Amygdala (tissue), 56 donors: Measurements from ENCODE around the gene MOSMO.
"Not testable (repeated sequence)": the region's sequence is repeated elsewhere in the genome, so short reads cannot be mapped to it uniquely, and the experiment has no call there.

Experiments
- DNase-seq, 56 donors: peaks; one replicate each; lab custom pipeline; 2025; lab: John Stamatoyannopoulos, UW

Gene MOSMO

GRCh38 chr16:22088642-22089041, 80.7 kb downstream of the MOSMO start:
- no peak for DNase-seq

DNA sequence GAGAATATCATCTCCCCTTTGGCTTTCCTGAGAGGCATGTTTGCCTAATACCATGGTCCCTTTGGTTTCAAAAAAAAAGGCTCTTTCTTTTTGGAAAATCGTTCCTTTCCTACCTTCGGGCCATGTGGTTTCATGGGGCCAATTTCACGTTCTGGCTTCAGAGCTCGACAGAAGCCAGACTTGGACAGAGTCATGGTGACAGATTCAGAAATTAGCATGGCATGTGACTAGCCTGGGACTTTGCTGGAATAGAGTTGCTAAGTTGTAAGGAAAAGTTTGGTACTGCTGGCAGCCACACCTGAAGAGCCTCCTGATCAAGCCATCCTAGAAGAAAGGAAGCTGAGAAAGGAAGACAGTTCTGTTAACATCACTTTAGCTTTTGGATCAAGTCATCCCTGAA, 82.0 kb downstream of the MOSMO start:
- DNase-seq = no peak

DNA sequence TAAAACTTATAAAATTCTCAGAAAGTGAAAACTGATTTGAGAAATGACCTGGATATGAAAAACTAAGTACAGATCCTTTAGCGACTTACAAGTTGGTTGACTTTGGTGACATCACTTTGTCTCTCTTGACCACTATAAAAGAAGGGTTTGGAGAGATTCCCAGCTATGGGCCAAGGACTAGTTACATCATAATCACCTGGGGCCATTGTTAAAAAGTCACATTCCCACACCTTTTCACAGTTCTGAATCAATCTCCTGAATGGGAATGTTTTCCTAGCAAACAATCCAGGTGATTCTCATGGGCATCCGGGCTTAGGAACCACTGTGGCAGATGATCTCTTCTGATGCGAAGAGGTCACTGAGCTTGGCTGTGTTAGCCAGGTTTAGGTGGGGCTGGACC, 83.8 kb downstream of the MOSMO start:
- no peak for DNase-seq

DNA sequence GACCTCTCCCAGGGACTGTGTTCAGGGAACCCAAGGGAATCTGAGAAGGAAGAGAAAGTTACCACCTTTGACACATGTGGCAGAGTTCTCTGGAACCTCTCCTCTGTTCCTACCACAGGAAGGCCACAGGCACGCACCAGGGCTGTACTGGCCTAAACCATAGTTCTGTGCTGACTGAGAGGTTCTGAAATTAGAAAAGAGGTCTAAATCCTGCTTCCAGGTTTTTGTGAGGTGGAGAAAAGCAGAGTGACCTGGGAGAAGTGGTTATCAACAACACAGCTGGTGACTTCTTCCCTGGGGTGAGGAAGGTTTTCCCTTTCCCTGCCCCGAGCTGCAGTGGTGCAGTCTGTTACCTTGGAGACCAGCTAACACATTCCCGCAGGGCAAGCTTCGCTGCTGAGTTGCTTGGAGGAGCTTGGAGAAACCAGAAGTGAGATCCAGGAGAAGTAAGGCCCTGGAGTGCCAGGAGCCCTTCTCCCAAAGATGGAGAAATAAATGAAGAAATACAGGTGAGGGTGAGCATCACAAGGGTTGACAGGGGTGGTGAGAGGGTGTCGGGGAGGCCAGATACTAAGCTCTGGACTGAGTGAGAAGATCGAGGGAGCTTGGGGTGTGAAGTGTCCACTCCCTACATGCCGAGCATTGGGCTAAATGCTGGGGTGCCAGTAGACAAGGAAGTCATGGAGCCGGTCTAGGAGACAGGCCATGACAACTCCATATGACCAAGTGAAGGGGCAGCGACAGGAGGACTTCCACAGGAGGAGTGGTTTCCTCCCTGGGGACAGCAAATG, 84.4 kb downstream of the MOSMO start, which contains the start of gene VWA3A:
VWA3A (plus strand) TSS at position 399 of the 791 bp plus-strand sequence; CDS start at position 496, 97 bp downstream.
- DNase-seq = peak in 29 of 56 donors; percentile 2 to 46 (median 14)

DNA sequence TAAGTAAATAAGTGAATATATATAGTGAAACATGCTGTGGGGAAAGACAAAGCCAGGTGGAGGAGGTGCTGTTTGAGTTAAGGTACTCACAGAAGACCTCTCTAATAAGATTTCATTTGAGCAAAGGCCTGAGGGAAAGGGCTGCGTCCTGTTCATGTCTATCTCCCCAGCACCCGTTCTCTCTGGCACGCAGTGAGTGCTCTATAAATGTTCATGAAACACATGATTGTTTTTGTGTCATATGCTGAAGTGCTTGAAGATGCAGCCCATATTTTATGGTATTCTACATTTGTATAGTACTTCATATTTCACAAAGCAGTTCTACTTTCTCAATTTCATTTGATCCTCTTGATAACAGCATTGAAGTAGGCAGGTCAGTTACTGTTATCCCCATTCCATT, 85.4 kb downstream of the MOSMO start:
- no peak for DNase-seq

GRCh38 chr16:22093996-22094395, 86.1 kb downstream of the MOSMO start:
- DNase-seq = peak in 3 of 56 donors; percentile 3 to 14 (median 6)

DNA sequence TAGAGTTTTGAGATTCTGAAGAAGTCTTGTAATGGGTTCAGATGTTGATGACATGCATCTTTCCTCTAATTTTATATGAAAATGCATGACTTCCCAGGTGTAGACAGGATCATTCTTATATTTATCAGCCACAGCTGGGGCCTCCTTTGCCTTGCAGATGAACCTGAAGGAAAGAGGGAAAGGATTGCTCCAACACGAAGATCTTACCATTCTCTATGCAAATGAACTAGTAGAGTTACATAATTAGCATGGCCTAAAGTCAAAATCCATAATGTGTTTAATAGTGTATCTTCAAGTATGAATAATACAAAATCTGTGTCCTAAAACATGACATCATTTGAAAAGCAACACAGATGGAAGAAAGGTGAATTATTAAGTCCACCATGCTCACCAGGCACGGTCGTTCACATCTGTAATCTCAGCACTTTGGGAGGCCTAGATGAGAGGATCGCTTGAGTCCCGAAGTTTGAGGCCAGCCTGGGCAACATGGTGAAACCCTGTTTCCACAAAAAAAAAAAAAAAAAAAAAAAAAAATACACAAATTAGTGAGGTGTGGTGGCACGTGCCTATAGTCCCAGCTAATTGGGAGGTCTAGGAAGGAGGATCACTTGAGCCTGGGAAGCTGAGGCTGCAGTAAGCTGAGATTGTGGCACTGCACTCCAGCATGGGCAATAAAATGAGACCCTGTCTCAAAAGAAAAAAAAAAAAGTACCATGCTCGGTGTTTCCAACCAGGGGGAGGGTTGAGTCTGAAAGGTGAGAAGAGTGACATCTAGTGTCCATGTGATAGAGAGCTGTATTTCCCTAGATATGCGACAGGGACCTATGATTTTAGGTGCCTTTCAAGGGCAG, 90.7 kb downstream of the MOSMO start:
- no peak for DNase-seq

DNA sequence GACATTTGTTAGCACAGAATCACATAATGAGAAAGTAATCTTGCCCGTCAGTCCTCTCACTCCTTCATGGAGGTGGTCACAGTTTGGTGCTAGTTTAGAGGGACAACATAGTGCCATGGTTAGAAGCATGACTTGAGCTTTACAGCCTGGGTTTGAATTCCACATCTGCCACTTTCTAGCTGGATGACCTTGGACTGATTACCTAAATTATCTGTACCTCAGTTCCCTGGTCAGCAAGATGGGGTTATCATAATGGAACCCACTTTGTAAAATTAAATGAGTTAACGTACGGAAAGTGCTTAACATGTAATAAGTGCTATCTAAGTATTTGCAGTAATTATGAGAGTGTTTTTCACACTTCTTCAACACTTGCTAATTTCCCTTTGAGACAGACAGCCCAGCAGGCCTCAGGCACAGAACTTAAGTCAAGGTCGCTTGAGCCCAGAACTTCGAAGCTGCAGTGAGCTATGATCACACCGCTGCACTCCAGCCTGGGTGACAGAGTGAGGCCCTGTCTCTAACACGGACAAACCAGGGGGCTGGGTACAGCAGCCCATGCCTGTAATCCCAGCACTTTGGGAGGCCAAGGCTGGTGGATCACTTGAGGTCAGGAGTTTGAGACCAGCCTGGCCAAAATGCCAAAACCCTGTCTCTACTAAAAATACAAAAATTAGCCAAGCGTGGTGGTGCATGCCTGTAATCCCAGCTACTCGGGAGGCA, 91.5 kb downstream of the MOSMO start:
- no peak for DNase-seq

- DNase-seq = no peak
These were observed 95.5 kb downstream of the MOSMO start for GRCh38 chr16:22103441-22103840.

GRCh38 chr16:22109258-22109898, 101.5 kb downstream of the MOSMO start:
- DNase-seq = no peak

- DNase-seq = not testable (repeated sequence)
These were observed 103.7 kb downstream of the MOSMO start for GRCh38 chr16:22111629-22112028.

DNA sequence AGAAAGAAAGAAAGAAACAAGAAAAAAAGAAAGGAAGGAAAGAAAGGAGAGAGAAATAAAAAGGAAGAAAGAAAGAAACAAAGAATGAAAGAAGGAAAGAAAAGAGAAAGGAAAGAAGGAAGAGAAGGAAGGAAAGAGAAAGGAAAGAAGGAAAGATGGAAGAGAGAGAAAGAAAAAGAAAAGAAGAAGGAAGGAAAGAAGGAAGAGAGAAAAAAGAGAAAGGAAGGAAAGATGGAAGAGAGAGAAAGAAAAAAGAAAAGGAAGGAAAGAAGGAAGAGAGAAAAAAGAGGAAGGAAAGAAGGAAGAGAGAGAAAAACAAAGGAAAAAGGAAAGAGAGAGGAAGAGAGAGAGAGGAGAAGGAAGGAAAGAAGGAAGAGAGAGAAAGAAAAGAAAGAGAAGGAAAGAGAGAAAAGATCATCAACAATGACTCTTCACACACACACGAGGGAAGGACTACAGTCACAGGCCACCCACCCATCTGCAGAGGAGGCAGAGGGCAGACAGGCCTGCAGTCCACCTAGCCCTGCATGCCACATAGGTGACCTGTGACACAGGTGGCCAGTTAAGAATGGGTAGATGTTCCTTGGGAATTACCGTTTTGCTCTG, 108.3 kb downstream of the MOSMO start:
- no peak for DNase-seq

GRCh38 chr16:22117609-22118008, 109.7 kb downstream of the MOSMO start:
- no peak for DNase-seq

DNA sequence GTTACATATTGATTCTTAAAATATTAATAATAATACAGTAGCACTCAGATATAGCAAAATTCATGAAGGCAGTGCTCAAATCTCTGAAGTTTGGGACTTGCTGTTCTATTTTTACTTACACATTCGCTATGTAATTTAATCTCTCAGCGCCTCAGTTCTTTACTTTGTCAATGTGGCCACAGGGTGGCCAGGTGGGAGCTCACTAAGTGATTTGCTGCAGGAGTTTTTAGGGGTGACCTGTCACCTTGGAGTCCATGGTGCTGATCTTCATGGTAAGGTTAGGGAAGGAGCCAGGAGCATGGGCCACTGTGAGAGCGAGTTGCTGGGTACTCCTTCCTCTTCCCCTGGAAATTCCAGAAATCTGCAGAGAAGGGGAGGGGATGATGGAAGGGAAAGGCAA, 112.5 kb downstream of the MOSMO start:
- DNase-seq = no peak

DNA sequence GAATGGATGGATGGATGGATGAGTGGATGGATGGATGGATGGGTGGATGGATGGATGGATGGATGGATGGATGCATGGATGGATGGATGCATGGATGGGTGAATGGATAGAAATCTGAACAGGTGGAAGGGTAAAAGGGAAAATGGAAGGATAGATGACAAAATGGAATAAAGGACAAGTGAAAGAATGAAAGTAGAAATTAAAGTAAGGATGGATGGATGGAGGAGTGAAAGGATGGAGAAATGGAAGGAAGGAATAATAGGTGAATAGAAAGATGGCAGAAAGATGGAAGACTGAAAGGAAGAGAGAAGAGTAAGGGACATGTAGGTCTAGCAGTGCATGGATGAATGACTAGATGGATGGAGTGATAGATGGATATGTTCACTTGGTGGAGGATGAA, 114.3 kb downstream of the MOSMO start:
- DNase-seq = no peak

DNA sequence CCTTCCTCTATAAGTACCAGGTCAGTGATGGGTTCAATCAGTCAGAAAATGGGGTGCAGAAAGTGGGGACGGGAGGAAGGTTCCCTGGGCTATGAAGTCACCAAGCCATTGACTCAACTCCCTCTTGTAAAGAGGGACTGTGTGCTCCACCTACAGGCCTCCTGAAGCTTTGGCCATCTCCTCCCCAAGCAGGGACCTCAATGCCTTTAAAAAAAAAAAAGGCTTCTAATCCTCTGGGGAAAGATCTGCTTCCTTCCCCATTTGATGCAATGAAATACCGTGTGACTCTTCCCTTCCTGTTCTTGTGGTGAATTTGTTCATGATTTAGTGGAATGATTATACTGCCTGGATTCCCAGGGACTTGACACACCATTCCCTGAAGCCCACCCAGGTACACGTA, 115.2 kb downstream of the MOSMO start:
- no peak for DNase-seq

GRCh38 chr16:22123759-22124490, 116.0 kb downstream of the MOSMO start:
- DNase-seq = no peak

GRCh38 chr16:22124583-22125284, 116.8 kb downstream of the MOSMO start:
- no peak for DNase-seq
